ENCODE measurements around the gene ATF4.

GRCh38 chr22:39508393-39508792, 12.0 kb upstream of the ATF4 start:
- no peak for TF ChIP-seq POLR2A (IDR thresholded peaks at IDR 0.05; ENCODE audit: low read depth, low read length)
- TF ChIP-seq SPI1 (IDR thresholded peaks at IDR 0.05; ENCODE audit: low read depth, low read length) = no peak
- no peak for TF ChIP-seq TAF1 (IDR thresholded peaks at IDR 0.05; ENCODE audit: low read depth, low read length)

All from GM12891 (cell line).